HG02840 (cell line): ENCODE measurements around the gene TTLL11.

Source experiments
- ATAC-seq: cut with Tn5 transposase; IDR thresholded peaks from one replicate; pipeline ENCODE4 v1.9.1; 2021; ENCODE audit warnings: mild to moderate bottlenecking, moderate library complexity, moderate number of reproducible peaks; ENCODE audit not compliant: unreplicated experiment, low FRiP score

TTLL11 gene

GRCh38 chr9:121866927-121867326 is 226.2 kb downstream of the TTLL11 start:
- ATAC-seq: no peak

DNA sequence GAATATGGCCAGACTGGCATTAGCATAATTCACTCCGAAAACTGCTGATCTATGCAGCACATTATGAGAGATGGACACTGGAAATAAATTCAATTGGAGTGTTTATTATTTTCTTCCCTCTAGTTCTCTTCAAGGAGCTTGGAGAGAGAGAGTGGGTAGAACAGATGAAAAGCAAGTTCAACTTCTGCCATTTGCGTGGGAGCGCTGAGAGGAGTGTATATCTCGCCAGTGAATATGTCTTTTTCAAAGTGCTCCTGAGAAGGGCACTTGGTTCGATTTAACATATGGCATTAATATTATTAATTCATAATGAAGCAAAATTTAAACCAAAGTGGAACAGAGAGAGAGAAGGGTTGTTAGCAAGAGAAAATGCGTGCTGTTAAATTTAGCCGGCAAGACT is 227.2 kb downstream of the TTLL11 start:
- ATAC-seq: no peak

DNA sequence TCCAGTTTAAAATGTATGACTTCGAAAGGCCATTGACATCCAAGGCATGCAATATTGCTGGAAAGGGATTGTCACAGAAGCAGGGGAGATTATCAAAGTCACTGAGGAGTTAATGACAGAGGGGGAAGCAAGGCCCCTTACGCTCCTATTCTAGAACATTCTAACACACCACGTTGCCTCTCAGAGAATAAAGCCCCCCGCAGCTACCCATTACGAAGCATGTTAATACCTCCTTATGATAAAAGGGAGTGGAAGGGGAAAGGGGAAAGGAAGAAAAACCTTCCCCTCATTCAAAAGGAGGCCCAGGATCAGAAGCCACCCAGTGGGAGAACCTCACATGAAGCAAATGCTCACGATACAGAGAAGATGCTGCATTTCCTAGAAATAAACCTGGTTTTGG is 228.0 kb downstream of the TTLL11 start:
- no peak for ATAC-seq

DNA sequence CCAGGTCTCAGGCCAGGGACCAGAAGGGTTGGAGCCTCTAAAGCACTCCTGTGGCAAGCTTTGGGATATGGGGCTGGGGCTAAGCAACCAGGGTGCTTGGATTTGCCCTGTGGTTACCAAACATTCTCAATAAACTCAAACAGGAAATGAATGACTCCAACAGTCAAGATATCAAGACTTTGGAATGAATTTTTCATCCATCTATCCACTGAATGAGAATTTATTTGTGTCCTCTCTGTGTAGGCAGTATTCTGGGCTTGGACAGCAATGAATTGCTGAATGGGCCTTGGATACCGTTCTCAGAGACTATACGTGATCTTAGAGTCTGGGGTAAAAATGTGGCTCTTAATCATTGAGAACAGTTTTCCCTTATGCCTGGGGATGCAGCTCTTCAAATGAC is 229.2 kb downstream of the TTLL11 start:
- ATAC-seq: no peak

GRCh38 chr9:121862371-121863332 is 230.5 kb downstream of the TTLL11 start:
- no peak for ATAC-seq

DNA sequence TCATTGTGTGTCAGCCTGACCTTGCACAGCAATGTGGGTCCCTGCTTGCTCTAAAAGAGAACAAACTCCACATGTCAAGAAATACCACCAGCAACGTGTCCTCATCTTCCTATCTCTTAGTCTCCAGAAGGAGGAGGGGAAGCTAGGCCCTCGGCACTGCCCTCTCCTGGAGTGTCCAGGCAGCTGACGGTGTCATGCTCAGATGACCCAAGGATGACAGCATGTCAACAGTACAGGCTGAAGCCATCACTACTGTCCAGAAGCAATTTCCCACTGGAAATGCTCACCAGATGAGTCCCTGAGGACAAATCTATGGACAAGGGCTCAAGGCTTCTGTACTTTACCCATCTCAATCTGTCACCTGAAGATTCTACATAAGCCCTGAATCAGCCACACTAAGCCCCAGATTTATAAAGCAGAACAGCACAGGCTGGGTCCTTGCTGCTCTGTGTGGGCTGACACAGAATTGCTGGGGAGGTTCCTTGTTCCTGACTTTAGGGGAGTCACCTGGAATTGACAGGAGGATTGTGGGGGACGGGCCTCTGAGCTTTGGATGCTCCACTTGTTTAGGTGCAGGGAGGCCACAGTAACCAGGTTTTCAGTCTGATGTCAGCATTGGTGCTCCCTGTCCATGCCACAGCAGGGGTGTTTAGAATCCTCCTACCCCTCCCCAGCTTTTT is 231.5 kb downstream of the TTLL11 start:
- ATAC-seq: no peak

DNA sequence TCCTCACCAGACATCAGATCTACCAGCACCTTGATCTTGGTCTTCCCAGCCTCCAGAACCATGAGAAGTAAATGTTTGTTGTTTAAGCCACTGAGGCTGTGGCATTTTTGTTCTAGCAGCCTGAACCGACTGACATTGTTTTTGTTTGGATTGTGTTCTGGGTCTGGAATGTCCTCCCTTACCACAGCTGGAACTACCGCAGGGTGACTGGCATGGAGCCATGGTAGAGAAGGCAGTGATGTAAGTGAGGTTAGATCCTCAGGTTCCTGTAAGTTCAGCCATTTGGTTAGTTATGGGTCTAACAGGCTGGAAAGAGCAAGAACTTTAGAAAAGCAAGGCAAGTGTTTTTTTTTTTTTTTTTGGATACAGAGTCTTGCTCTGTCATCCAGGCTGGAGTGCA is 232.4 kb downstream of the TTLL11 start:
- no peak for ATAC-seq

DNA sequence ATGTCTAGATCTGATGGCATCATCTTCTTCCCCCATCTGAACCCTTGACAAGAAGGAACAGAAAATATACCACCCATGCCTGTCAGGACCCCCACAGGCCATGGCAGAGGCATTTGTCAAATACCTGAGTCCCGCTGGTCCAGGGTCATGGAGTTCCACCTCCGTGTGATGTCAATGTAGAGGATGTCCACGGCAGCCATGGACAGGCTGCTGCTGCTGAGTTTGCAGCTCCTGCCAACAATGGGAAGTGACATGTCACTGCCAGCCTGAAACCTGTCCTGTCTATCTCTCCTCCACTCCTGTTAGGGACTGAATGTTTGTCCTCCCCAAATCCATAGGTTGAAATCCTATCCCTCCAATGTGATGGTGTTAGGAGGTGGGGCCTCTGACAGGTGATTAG is 232.9 kb downstream of the TTLL11 start:
- no peak for ATAC-seq

GRCh38 chr9:121859646-121860045 is 233.5 kb downstream of the TTLL11 start:
- ATAC-seq: no peak

GRCh38 chr9:121858788-121859187 is 234.3 kb downstream of the TTLL11 start:
- ATAC-seq: no peak

DNA sequence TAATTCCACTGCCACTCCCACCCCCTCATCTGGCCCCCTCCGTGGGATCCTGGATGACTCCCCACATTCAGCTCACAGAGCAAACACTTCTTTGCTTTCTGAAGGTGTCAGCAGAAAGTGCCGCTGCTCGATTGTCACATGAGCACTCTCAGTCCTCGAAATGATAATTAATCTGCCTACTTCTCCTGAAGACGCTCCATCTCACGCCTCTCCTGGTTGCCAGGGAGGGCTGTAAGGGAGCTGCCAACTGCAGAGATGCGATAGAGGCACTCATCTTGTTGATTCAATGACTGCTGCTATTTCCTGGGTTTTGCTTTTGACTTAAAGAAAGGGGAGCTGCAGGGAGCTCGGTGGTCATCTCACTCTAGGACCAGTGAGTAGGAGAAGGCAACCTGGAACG is 235.2 kb downstream of the TTLL11 start:
- no peak for ATAC-seq

- no peak for ATAC-seq
These were observed 237.6 kb downstream of the TTLL11 start for GRCh38 chr9:121855476-121855875.

- no peak for ATAC-seq
These were observed 239.3 kb downstream of the TTLL11 start for GRCh38 chr9:121853617-121854395.

- no peak for ATAC-seq
These were observed 240.2 kb downstream of the TTLL11 start for GRCh38 chr9:121852651-121853616.

GRCh38 chr9:121852241-121852640 is 240.9 kb downstream of the TTLL11 start:
- no peak for ATAC-seq

- no peak for ATAC-seq
These were observed 241.4 kb downstream of the TTLL11 start for GRCh38 chr9:121851641-121852091.

DNA sequence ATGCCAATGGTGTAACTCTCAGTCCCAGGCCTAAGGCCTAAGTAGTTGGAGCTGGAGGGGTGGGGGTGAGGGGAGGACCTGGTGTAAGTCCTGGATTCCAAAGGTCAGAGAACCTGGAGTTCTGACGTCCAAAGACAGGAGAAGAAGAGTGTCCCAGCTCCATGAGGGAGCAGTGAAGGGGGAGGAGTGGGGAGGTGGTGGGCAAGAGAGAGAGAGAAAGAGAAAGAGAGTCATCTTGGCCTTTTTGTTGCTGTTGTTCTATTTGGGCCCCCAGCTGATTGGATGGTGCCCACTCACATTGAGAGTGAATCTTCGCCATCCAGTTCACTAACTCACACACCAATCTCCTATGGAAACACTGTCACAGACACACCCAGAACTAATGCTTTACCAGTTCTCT is 242.7 kb downstream of the TTLL11 start:
- ATAC-seq: no peak

- ATAC-seq: no peak
These were observed 243.6 kb downstream of the TTLL11 start for GRCh38 chr9:121849554-121849953.

DNA sequence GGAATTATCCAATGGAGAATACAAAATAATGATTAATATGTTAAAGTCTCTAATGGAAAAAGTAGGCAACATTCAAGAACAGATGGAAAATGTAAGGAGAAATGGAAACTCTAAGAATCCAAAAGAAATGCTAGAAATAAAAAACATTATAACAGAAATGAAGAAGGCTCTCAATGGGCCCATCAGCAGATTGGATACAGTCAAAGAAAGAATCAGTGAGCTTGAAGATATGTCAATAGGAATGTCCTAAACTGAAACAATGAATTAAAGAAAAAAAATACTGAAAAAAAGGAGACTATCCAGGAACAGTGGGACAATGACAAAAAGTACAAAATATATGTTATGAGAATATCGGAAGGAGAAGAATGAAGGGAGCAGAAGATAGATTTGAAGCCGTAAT is 248.5 kb downstream of the TTLL11 start:
- ATAC-seq: no peak

DNA sequence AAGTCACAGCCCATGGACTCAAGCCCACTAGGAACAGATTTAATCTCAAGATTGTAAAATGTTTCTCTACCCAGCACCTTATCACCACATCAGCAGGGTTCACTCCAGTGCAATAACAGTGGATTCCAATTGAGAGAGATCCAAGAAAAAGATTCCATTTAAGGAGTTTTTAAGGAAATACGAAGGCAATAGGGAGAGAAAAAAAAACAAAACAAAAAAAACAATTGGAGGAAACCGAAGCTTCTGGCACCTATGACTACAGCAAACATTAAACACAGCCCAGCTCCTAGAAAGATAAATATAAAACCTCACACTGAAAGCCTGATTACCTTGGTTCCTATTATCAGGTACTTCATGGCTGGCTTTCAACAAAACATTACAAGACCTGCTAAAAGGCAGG is 249.0 kb downstream of the TTLL11 start:
- no peak for ATAC-seq
